OCI-LY7 (cell line): ENCODE measurements around the gene TUSC2. TPM values are rescaled to one million over a fixed set of nuclear protein-coding genes. Genes with fewer than 3 reads are reported as not detected.

Source experiments
- BruUV-seq: library from RNA; stranded (reverse); fragments of 400-500 nt; replicated peaks from 2 replicates; lab custom pipeline; 2021; lab: Mats Ljungman, UMichigan
- CTCF ChIA-PET: fragments of 300-600 bp; sonication (Branson Sonifier 250); formaldehyde crosslinking; loops from one replicate; lab custom pipeline; 2022; ENCODE audit warnings: antibody characterized with exemption; ENCODE audit not compliant: unreplicated experiment; lab: Charles Lee
- POLR2A ChIA-PET: fragments of 300-600 bp; sonication (Branson Sonifier 250); formaldehyde crosslinking; loops from one replicate; lab custom pipeline; 2022; ENCODE audit warnings: antibody characterized with exemption; lab: Charles Lee
- DNase-seq: peaks from one replicate; pipeline ENCODE4 v3.0.0-alpha.2; 2015; ENCODE audit warnings: low spot score
- H2AFZ ChIP-seq: fragments of 200-600 bp; sonication (generic), shearing (Covaris generic); 2 replicates; pipeline ENCODE4 v1.6.1; 2014; ENCODE audit warnings: mild to moderate bottlenecking, antibody characterized with exemption, low read length, moderate library complexity
- H3K27ac ChIP-seq: fragments of 200-600 bp; sonication (generic); 2 replicates; pipeline ENCODE4 v1.5.1; 2014; ENCODE audit warnings: mixed run types, low read depth, mild to moderate bottlenecking, moderate library complexity, low read length, inconsistent platforms; ENCODE audit not compliant: poor library complexity, severe bottlenecking
- H3K36me3 ChIP-seq: fragments of 200-600 bp; sonication (generic); 2 replicates; pipeline ENCODE4 v1.6.1; 2014; ENCODE audit warnings: mild to moderate bottlenecking, antibody characterized with exemption, low read length, moderate library complexity, mixed read lengths; ENCODE audit not compliant: insufficient read depth
- H3K4me1 ChIP-seq: fragments of 200-600 bp; sonication (generic); 2 replicates; pipeline ENCODE4 v1.5.1; 2014; ENCODE audit warnings: mild to moderate bottlenecking, low read length; ENCODE audit not compliant: insufficient read depth, poor library complexity, severe bottlenecking
- H3K4me2 ChIP-seq: fragments of 200-600 bp; sonication (generic); 2 replicates; pipeline ENCODE4 v1.6.1; 2014; ENCODE audit warnings: mild to moderate bottlenecking, low read length
- H3K4me3 ChIP-seq: fragments of 200-600 bp; sonication (generic); 2 replicates; pipeline ENCODE4 v1.5.1; 2014; ENCODE audit warnings: mild to moderate bottlenecking, low read depth, low read length; ENCODE audit not compliant: poor library complexity, severe bottlenecking
- H3K79me2 ChIP-seq: fragments of 200-600 bp; sonication (generic); 2 replicates; pipeline ENCODE4 v1.6.1; 2016; ENCODE audit warnings: low read depth, mild to moderate bottlenecking, low read length, moderate library complexity, mixed read lengths; ENCODE audit not compliant: insufficient read depth
- H3K9me2 ChIP-seq: fragments of 200-600 bp; sonication (generic); 2 replicates; pipeline ENCODE4 v1.6.1; 2016; ENCODE audit warnings: mild to moderate bottlenecking, low read length, mixed read lengths; ENCODE audit not compliant: insufficient read depth
- H3K9me3 ChIP-seq: fragments of 200-600 bp; sonication (generic); 2 replicates; pipeline ENCODE4 v1.6.1; 2014; ENCODE audit warnings: mild to moderate bottlenecking, mixed run types, low read length, mixed read lengths
- H4K20me1 ChIP-seq: fragments of 200-600 bp; sonication (generic); 2 replicates; pipeline ENCODE4 v1.6.1; 2014; ENCODE audit warnings: mild to moderate bottlenecking, antibody characterized with exemption, low read length, moderate library complexity, mixed read lengths; ENCODE audit not compliant: insufficient read depth
- EZH2phosphoT487 ChIP-seq: fragments of 200-600 bp; sonication (generic); IDR thresholded peaks from 2 replicates; pipeline ENCODE4 v1.6.1; 2018; ENCODE audit warnings: low read depth, borderline replicate concordance, mild to moderate bottlenecking, mixed run types, antibody characterized with exemption, low read length, moderate library complexity, mixed read lengths
- intact Hi-C: fragments of 100-400 bp; cut with micrococcal nuclease; formaldehyde crosslinking; loops from one replicate; pipeline ENCODE4 v1.10.0; 2022; ENCODE audit not compliant: unreplicated experiment
- total RNA-seq, 2 experiments: library from RNA; depleted of rRNA in 1 of 2; stranded (reverse); fragments of >200 nt in 1 of 2; shearing (Covaris generic) in 1 of 2; gene quantifications; 2 replicates each; pipeline ENCODE4 v1.2.3, GENCODE V29; 2014 to 2022
- TF ChIP-seq, protein P1 (sequence below): fragments of 200-600 bp; sonication (generic); conservative IDR thresholded peaks from 2 replicates; pipeline ENCODE4 v1.5.1; 2014; ENCODE audit warnings: mild to moderate bottlenecking, antibody characterized with exemption, low read length, moderate library complexity, mixed read lengths

Gene TUSC2
- total RNA-seq, 2 experiments from 2014 or later, result 20.4 to 24.5 TPM

DNA sequence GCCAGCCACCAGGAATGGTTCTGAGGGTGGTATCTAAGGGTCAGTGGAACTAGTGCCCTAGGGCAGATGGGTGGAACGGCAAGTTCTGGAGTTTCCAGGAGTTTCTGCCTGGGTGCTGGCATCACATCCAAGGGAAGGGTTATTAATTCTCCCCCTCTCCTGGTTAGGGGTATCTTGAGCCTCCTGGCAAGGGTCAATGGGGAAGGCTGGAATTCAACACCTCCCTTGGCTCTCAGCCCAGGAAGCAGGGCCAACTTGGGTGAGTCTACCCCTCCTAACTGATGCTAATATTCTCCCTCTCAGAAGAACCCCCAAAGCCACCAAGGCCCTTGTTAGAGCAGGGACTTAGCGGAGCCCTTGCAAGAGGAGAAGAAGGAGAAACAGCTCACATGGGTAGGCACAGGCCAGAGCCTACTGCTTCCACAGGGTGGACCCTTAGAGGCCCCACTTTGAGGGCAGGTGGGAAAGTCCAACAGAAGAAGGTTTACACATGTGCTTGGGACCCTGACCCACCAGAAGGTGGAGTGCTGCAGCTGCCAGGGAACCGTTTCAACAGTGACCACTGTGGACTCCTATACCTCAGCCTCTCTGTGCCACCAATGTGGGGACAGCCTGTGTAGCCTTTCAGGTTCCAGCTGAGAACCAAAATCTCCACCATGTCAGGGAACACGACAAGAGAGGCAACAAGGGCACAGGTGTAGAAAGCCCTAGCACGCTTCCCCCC, 28.0 kb upstream of the TUSC2 start:
- Histone ChIP-seq H3K4me3 (peak overlapping the region; percentile 76), H3K9me3 (no peaks in the 10 kb centered on the region), H3K79me2 (peaks cover 23% of the 10 kb centered on the region; the same call in 1 of the 2 replicates), H2AFZ (no peak overlapping the region), H3K36me3 (peaks cover 42% of the 10 kb centered on the region), H3K9me2 (no peaks in the 10 kb centered on the region), H3K27ac (no peak overlapping the region), H3K4me1 (peaks cover 49% of the 10 kb centered on the region), H3K4me2 (peak overlapping the region; percentile 82), H4K20me1 (0 out of 2 replicates have a peak, but pooled peaks cover 4% of the 10 kb centered on the region)
- no peak for TF ChIP-seq EZH2phosphoT487
- TF ChIP-seq, protein P1, sequence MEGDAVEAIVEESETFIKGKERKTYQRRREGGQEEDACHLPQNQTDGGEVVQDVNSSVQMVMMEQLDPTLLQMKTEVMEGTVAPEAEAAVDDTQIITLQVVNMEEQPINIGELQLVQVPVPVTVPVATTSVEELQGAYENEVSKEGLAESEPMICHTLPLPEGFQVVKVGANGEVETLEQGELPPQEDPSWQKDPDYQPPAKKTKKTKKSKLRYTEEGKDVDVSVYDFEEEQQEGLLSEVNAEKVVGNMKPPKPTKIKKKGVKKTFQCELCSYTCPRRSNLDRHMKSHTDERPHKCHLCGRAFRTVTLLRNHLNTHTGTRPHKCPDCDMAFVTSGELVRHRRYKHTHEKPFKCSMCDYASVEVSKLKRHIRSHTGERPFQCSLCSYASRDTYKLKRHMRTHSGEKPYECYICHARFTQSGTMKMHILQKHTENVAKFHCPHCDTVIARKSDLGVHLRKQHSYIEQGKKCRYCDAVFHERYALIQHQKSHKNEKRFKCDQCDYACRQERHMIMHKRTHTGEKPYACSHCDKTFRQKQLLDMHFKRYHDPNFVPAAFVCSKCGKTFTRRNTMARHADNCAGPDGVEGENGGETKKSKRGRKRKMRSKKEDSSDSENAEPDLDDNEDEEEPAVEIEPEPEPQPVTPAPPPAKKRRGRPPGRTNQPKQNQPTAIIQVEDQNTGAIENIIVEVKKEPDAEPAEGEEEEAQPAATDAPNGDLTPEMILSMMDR, result peak; percentile 34
- DNase-seq, result no peak
- no TSS peak for BruUV-seq
- intact Hi-C loops, result no loop called here
- ChIA-PET POLR2A (interaction anchor here (0.6 kb wide), 1 partner anchor 1128 kb away, joined by 4 read pairs; no protein-coding TSS in a partner anchor), CTCF (no interaction called here)

DNA sequence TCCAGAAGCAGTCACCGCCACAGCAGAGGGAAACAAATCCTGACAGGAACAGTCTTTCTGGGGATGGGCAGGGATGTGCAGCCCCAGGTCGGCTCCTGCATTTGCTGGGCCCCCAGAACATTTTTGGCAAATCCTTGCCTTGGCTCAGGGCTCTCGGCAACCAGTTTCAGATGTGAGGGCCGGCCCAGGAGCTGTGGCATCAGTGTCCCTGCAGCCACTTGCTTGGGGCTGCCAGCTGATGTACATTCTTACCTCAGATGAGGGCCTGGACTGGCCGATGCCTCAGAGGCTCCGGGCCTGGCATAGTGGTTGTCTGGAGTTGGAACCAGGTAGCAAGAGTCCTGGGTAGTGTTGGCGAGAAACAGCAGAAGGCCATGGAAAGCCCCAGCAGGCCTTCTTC, 26.8 kb upstream of the TUSC2 start:
- no TSS peak for BruUV-seq
- no peak for DNase-seq
- Histone ChIP-seq H3K4me1 (peaks cover 52% of the 10 kb centered on the region), H3K36me3 (peaks cover 42% of the 10 kb centered on the region), H4K20me1 (0 out of 2 replicates have a peak, but pooled peaks cover 4% of the 10 kb centered on the region), H3K4me2 (no peak overlapping the region), H3K27ac (no peak overlapping the region), H2AFZ (no peak overlapping the region), H3K4me3 (no peak overlapping the region), H3K9me3 (no peaks in the 10 kb centered on the region), H3K9me2 (no peaks in the 10 kb centered on the region), H3K79me2 (peaks cover 26% of the 10 kb centered on the region; the same call in 1 of the 2 replicates)
- TF ChIP-seq EZH2phosphoT487, result no peak
- intact Hi-C loops, result loop anchor here (5.0 kb wide), 1 partner anchor 212 kb away; the partner anchor contains the start of genes C3orf18 and HEMK1
- CTCF ChIA-PET, result interaction anchor here (0.6 kb wide), 1 partner anchor 1657 kb away, joined by 3 read pairs; no protein-coding TSS in a partner anchor
- POLR2A ChIA-PET, result interaction anchor here (0.5 kb wide), 1 partner anchor 1082 kb away, joined by 5 read pairs; no protein-coding TSS in a partner anchor

DNA sequence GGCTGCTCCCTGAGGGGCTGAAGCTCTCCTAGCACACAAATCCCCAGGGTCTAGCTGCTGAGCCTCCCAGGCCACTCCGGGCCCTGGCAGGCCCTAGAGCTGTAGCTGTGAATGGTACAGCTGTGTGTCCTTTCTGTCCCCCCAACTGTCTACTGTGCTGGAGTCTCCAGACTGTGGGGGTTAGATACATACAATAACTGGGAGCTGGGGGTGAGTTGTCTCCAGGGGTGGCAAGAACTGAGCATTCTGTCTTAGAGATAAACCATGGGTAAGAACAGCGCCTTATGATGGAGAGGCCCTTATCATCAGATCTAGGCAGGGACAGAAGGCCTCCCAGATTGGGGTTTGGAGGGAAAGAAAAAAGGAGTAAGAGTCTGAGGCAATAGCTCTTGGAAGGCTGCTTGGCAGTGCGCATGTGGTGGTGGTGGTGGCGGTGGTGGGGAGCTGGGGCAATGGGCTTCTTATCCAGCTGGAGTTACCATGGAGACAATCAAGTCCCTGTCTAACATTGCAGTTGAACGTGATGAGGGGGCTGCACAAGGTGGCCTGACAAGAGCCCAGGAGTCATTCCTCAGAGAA, 26.3 kb upstream of the TUSC2 start:
- intact Hi-C loops, result loop anchor here (5.0 kb wide), 1 partner anchor 213 kb away; the partner anchor contains the start of genes C3orf18 and HEMK1
- 0 out of 2 replicates have a peak, but pooled peaks cover 4% of the 10 kb centered on the region for H4K20me1 ChIP-seq
- CTCF ChIA-PET, result interaction anchor here (0.6 to 0.8 kb wide), 2 partner anchors 39 to 1658 kb away, joined by 3 read pairs; no protein-coding TSS in a partner anchor

More for the DNA sequence above, 26.3 kb upstream of the TUSC2 start:
- no peak for DNase-seq
- peaks cover 54% of the 10 kb centered on the region for H3K4me1 ChIP-seq
- no peak overlapping the region for H3K4me3 ChIP-seq
- POLR2A ChIA-PET, result interaction anchor here (0.5 to 1.5 kb wide), 2 partner anchors 17 to 1083 kb away, joined by 4 to 5 read pairs; no protein-coding TSS in a partner anchor
- peaks cover 31% of the 10 kb centered on the region; the same call in 1 of the 2 replicates for H3K79me2 ChIP-seq
- H3K36me3 ChIP-seq, result peaks cover 42% of the 10 kb centered on the region
- H3K27ac ChIP-seq, result no peak overlapping the region
- TF ChIP-seq EZH2phosphoT487, result no peak
- no peaks in the 10 kb centered on the region for H3K9me3 ChIP-seq
- BruUV-seq, result no TSS peak
- H3K4me2 ChIP-seq, result no peak overlapping the region
- no peaks in the 10 kb centered on the region for H3K9me2 ChIP-seq
- no peak overlapping the region for H2AFZ ChIP-seq
